Renal cortex interstitium (tissue), 11 donors: ENCODE data around the gene PTTG1IP. TPM values are rescaled to one million over a fixed set of nuclear protein-coding genes. Genes with fewer than 3 reads are reported as not detected.
"Not testable (repeated sequence)": the region's sequence is repeated elsewhere in the genome, so short reads cannot be mapped to it uniquely, and the experiment has no call there.

Source experiments
- DNase-seq, 11 donors: peaks; one replicate each; pipeline ENCODE4 v3.0.0-alpha.2; 2013; ENCODE audit warnings: low read depth in 9 of 11, low spot score in 4 of 11; ENCODE audit errors: extremely low read depth in 1 of 11
- polyA plus RNA-seq, 3 donors: library from polyadenylated mRNA; unstranded; fragments of 120-200 nt; gene quantifications; one replicate each; pipeline ENCODE4 v1.2.1, GENCODE V29; 2013; ENCODE audit not compliant: insufficient read length in 3 of 3

PTTG1IP gene
- polyA plus RNA-seq, 3 donors: 260 to 299 (median 281) TPM

DNA sequence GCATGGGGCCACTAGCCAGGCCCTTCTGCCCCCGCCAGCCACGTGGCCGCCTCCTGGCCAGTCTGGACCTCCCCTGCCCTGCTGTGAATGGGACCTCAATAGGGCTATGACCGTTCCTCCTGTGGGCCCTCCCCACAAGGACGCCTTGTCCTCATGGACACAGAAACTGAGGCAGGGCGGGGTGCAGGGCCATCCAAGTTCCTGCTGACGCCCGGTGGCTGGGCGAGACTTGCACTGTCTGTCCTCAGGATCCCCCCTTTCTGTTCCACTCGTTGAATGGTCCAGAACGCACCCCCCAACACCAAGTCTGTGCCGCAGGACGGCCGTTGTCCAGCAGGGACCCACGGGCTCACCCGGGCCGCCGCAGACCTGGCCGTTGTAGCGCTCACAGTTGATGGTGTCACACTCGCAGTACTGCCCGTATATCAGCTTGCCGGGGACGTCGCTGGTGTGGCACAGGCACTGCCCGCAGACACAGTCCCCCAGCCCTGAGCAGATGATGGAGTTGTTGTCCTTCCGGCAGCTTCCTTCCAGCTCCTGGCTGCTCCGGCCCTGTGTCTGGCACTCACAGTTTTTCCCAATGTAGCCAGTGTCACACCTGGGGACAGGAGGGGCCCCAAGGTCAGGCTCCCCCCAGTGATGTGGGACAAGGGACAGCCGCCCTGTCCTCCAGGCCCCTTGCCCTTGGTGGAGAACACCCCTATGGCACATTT is 16.3 kb upstream of the PTTG1IP start:
- DNase-seq: no peak

DNA sequence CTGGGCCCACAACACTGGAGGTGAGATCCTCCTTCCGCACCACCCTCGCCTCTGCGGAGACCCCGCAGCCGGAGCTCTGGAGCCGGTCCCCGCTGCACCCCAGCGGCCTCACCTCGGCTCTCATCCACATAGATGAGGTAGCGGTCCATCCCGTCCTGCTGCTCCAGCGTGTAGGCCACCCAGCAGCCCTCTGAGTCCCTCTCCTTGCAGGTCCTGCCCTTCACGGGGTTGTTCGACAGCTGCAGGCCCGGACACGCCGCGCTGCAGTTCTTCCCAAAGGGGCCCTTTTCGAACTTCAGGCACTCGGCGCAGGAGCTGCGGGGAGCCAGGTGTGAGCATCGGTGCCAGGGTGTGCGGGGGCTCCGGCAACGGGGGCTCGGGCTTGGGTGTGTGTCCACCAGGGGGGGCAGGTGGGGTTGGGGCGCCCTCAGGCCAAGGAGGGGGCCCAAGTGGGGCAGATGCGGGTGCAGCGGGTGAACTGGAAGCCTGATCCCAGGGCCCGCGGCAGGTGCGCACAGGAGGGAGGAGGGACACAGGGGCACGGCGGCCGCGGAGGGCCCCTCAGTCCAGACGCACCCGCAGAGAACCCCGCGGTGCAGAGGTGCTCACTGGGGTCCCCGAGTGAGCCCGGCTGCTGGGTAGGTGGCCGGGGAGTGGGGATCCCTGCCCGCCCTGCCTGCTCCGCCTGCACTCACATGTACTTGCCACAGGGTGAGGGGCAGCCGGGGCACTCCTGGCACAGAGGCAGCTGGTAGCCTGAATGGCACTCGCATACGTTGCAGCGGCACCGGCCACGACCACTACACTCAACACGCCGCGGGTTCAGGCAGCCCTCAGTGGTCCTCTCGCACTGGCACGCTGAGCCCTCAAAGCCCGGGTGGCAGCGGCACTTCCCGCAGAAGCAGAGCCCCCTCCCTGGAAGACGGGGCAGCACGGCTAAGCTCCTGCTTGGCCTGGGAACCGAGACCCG is 15.4 kb upstream of the PTTG1IP start:
- no peak for DNase-seq

DNA sequence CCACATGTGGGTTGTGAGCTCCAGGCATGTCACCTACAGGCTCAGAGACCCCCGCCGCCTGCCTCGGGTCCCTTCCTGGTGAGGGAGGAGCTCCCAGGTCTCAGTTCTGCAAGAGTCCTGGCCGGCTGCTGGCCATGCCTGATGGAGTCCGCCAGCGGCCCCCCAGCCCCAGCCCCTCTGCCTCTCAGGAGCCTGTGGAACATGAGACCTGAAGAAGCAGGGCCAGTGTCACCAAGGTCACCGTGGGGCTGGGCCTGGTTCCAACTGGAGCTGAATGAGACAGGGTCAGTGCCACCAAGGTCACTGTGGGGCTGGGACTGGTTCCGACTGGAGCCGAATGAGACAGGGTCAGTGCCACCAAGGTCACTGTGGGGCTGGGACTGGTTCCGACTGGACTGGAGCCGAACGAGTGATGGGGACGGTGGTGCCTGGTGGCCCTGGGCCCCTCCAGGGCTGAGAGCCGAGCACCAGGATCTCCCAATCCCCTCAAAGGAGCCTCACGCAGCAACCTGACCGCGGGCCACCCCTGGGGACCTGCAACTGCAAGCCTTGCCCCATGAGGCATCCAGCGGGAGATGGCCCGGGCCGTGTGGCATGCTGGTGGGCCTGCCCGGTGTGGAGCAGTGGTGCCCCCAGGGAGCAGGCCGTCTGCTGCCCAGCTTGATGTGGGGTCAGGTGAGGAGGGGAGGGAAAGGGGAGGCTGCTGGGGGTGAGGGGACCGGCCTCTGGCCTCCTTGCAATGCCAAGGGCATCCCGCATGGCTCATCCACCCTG is 14.5 kb upstream of the PTTG1IP start:
- DNase-seq: no peak

DNA sequence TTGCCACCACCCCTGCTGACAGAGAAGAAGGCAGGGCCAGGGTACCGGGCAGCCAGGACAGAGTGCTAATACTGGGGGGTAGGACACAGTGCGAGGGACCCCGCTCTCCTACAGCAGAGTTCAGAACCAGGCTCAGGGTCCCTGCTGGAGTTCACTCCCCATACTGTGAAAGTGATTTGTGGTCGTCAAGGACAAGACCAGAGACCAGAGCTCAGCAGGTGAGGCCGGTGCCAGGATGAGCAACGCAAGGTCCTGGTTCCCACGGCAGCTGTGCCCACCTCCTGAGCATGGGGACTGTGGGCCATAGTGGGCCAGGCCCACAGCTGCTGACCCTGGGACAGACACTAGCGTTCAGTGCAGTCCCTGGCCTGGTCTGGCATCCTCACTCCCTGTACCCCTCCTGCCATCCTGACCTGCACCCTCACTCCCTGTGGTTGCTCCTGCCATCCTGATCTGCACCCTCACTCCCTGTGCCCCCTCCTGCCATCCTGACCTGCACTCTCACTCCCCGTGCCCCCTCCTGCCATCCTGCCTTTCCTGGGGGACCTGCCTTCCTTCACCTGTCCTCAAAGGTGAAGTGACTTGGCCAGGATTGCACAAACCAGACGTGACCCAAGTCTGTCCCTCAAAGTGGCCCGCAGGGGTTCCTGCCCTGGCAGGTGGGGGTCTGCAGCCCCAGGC is 13.8 kb upstream of the PTTG1IP start:
- no peak for DNase-seq

DNA sequence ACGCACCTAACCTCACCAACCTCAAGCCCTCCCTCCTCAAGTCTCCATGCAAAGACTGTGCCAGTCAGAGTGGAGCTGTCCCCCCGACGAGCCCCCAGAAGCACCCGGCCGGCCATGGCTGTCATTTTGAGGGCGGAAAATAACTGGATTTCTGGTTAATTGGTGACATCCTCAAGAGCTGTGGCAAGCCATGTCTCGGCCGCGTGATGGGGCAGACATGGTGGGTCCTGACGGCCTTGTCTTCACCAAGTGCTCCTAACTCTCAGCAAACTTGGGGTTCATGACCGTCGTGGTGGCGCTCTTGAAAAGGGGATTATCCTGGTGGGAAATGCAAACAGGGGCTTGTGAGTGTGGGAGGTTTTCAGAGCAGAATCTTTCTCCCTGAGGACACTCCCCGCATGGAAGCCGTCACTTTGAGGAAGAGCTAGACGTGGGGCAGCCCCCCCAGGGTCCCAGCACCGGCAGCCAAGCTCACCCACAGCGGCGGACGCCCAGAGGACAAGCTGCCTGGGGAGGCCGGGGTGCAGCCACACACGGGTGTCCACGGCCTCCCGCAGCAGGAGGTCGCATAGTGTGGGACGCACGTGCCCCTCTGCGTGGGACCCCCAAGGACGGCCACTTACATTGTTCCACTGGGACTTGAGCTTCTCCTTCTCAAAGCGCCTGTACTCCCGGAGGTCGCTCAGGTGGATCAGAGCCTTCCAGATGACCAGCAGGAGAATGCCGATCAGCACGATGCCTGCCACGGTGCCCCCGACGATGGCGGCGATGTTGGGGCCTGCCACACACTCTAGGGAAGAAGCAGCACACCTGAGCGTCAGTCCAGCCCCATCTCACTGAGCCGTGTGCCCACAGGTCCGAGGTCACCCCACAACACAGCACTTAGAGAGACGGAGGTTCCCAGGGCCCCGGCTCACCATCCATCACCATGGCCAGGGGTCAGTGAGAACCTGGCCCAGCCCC is 12.9 kb upstream of the PTTG1IP start:
- DNase-seq: no peak

DNA sequence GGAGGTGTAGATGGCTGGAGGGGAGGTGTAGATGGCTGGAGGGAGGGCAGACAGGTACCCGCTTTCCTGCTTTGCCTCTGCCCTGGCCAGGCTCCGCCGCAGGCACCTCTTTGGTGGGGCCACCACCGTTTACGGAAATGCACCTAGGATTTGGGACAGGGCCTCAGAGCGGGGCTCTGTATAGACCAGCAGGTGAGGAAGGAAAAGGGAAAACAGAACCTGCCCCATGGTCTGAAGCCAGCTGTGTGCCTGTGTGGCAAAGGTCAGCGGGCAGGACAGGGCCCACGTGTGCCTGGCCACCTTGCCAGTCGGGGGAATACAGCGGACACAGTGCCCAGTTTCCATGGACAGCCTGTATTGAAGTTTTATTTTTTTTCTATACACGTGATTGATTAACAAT is 12.1 kb upstream of the PTTG1IP start:
- no peak for DNase-seq

DNA sequence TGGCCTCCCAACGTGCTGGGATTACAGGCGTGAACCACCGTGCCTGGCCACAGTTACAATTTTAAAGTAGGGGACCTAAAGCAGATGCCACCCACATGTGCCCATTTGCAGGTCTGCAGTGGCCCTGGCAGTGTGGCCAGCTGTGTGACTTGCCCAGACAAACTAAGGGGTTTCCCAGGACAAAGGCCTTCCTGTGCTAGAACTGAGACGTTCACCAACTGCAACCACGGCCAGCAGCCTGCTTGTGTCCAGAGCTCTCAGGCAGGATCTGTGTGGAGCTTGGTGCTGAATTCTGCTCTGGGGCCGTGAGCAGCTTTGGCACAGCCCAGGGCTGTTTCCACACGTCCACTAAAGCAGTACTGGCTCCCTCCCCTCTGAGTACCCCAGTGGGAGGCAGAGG is 10.6 kb upstream of the PTTG1IP start:
- no peak for DNase-seq

DNA sequence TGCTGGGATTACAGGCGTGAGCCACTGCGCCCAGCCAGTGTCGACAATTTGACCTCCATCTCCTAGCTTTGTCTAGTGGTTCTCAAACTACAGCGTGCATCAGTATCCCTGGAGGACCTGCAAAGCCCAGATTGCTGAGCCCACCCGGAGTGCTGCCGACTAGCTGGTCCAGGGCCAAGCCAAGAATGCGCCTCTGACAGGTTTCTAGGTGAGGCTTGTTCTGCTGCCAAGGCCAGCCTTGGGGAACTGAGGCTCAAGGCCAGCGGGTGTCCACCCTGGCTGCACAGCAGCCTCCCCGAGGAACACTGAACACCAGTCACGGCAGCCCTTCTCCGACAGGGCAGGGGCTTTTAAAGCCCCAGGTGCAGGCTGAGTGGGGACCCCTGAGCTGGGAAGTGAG is 9.8 kb upstream of the PTTG1IP start:
- DNase-seq: no peak

DNA sequence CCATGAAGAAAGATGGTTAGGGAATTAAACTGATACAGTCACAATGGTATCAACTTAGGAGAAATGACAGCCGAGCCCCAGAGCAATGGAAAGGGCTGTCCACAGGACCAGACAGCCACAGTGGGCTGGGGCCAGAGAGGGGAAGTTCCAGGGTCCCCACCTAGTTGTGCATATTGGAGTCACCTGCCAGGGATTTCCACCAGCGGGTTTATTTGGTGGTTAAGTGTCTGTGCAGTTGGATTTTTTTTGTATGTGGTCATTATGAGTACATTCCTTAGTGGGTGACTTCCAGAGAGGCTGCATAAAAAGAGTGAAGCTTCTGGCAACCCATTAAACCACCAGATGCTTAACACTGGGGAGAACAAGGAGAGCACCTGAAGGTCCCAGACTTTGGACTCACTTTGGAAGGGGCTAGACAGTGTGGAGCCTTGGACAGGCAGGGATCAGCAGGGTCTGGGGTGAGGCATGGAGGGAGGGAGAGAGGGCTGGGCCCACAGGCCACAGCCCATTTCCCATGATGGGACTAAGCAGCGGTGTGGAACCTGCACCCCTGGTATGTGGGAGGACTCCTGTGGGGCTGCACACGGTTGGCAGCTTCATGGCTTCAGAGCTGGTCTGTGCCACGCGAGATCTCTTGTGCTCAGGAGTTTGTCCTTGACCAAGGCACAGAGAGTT is 7.8 kb upstream of the PTTG1IP start:
- DNase-seq: no peak

DNA sequence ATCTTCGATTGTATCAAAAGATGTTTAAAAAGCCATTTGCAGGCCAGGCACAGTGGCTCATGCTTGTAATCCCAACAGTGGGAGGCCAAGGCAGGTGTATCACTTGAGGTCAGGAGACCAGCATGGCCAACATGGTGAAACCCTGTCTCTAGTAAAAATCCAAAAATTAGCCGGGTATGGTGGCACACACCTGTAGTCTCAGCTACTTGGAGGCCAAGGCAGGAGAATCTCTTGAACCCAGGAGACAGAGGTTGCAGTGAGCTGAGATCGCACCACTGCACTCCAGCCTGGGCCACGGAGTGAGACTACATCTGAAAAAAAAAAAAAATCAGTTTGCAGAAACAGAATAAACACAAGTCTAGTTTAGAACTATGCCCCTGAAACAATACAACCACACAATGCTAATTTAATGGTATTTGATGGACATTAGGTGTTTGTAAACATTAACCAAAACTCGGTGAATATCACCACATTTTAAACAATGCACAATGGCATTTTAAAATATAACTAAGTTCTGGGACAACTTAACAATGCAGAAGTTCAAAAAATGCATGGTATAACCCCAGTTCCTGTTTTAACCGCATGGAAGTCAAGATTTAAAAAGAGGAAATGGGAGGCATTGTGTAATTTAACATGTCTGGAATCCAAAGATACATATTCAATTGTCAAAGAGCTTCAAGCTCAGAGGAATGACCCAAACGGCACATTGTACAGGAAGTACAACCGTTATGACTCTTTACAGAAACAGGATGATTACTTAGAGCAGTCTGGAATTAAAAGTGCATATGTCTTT is 7.1 kb upstream of the PTTG1IP start:
- no peak for DNase-seq

DNA sequence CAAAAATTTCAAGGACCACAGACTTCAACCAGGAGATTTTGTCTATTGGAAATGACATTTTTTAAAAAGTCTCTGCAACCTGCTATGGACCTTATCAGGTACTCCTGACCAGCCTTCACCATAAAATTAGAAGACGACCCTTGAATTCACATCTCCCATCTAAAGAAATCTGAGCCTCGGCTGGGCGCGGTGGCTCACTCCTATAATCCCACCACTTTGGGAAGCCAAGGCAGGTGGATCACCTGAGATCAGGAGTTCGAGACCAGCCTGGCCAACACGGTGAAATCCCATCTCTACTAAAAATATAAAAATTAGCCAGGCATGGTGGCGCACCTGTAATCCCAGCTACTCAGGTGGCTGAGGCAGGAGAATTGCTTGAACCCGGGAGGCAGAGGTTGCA is 5.7 kb upstream of the PTTG1IP start:
- DNase-seq: not testable (repeated sequence)

DNA sequence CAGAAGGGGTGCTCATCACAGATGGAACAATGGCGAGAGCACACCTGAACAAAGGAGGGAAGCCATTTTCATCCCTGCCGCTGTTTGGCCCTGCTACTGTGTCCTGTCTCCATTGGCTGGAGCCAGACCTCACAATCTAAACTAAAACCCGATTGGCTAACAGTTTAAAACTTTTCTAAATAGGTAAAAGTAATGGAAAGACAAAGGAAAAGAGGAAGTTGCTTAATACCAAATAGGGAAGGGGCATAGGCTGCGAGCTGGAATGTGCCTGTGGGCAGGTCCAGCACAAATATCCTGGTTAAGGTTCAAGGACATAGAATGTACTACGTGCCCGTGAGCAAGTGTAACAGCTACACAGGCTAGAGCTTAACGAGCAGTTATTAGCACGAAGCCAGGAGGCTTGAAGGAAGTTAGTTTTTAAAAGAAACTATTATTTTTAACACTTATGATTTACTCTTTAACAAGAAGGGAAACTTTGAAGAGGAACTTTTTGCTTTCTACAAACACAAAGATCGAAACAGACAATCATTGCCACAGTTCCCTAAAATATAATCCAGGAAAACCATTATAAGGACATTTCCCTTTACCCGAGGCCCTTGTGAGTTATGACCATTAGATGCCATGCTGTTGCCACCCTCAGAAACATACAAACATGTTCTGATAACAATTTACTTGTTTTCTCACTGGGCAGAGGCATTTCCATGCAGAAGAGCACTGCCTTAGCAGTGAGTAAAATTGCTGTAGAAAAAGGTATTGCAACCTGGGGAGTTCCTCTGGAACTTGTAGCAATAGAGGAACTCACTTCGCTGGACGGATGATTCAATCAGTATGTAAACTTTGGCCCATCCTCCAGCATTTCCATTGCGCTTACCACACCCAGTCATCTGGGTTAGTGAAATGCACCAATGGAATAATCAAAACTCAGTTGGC is 4.8 kb upstream of the PTTG1IP start:
- no peak for DNase-seq

DNA sequence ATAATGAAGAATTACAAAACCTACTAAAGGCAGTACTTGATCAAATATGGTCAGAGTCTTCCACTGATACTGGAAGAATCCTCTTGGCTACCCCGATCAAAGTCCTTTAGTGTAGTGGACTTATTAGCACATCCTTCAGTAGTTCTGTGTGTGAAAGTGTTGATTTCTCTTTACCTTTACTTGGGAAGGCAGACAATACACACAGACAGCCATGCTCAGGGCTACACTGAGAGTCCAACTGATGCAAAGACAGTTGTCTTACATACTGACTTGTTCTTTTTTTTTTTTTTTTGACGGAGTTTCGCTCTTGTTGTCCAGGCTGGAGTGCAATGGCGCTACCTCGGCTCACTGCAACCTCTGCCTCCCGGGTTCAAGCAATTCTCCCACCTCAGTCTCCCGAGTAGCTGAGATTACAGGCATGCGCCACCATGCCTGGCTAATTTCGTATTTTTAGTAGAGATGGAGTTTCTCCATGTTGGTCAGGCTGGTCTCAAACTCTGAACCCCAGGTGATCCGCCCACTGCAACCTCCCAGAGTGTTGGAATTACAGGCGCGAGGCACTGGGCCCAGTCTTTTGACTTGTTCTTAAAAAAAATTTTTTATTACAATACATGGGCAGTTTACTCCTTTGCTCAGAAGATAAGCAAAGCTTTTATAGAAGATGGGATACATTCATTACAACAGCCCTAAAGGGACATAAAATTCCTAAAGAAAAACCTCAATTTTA is 3.5 kb upstream of the PTTG1IP start:
- no peak for DNase-seq

DNA sequence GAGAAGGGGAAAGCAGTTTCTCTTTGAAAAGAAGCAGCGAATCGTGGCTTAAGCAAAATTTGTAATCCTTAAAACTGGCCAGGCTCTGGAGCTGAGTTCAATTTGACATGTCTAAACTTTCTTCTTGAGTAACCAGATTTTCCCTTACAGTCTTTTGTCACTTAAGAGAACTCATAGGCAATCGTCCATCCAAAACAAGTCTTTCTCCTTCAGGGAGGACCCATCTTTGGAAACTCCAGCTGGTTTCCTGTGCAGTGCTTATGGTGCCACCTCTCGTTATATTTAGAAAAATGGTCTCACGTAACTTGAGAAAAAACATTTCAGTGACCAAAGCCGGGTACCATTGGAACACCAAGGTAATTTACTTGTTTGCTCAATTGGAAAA is 1.8 kb upstream of the PTTG1IP start:
- peak in 1 of 11 donors; percentile 25 for DNase-seq
